Breast epithelium (tissue), 4 donors: ENCODE data around the gene BTBD3. TPM values are rescaled to one million over a fixed set of nuclear protein-coding genes. Genes with fewer than 3 reads are reported as not detected.

Source experiments
- DNase-seq, 2 donors: peaks; one replicate each; pipeline ENCODE4 v3.0.0-alpha.2; 2019; ENCODE audit warnings: low spot score in 2 of 2
- H3K27ac ChIP-seq, 2 donors: fragments of 200-600 bp; sonication (generic) in 1 of 2; one replicate each; pipeline ENCODE4 v1.5.1; 2016 to 2019; ENCODE audit warnings: mild to moderate bottlenecking in 1 of 2
- H3K27me3 ChIP-seq, 2 donors: fragments of 200-600 bp; sonication (generic) in 1 of 2; one replicate each; pipeline versions ENCODE4 v1.5.1 to v1.6.0; 2017 to 2019; ENCODE audit warnings: control low read depth in 1 of 2, mild to moderate bottlenecking in 1 of 2
- H3K36me3 ChIP-seq: fragments of 200-600 bp; one replicate; pipeline ENCODE4 v1.5.1; 2019
- H3K4me1 ChIP-seq, 2 donors: fragments of 200-600 bp; sonication (generic); one replicate each; pipeline ENCODE4 v1.5.1; 2016 to 2019; ENCODE audit warnings: control low read depth in 1 of 2
- H3K4me3 ChIP-seq, 3 donors: fragments of 200-600 bp; sonication (generic); 1 replicate in 2 of 3; 2 replicates in 1 of 3; pipeline ENCODE4 v1.5.1; 2016 to 2019; ENCODE audit warnings: mild to moderate bottlenecking in 3 of 3, moderate library complexity in 2 of 3
- H3K9me3 ChIP-seq, 2 donors: fragments of 200-600 bp; sonication (generic) in 1 of 2; one replicate each; pipeline ENCODE4 v1.5.1; 2016 to 2019; ENCODE audit warnings: control low read depth in 1 of 2
- POLR2A ChIP-seq: fragments of 450-650 bp; IDR thresholded peaks from one replicate; pipeline ENCODE4 v1.6.1; 2016; ENCODE audit warnings: antibody characterized with exemption, mild to moderate bottlenecking, moderate library complexity
- POLR2AphosphoS5 ChIP-seq, 3 donors: sonication (generic); formaldehyde crosslinking; IDR thresholded peaks; one replicate each; pipeline ENCODE4 v1.6.1; 2017; ENCODE audit warnings: antibody characterized with exemption in 3 of 3
- intact Hi-C: fragments of 100-400 bp; cut with DNase I; formaldehyde crosslinking; loops from one replicate; pipeline ENCODE4 v1.15.1; 2023; ENCODE audit warnings: low total_unique reads
- total RNA-seq, 3 donors: library from RNA; depleted of rRNA; stranded (reverse); fragments of >200 nt; gene quantifications; one replicate each; pipeline ENCODE4 v1.1.0, GENCODE V29; 2016
- TF ChIP-seq, protein P1 (sequence below), 3 donors: fragments of 450-650 bp; IDR thresholded peaks; one replicate each; pipeline ENCODE4 v1.5.1; 2016 to 2017; ENCODE audit warnings: antibody characterized with exemption in 3 of 3, mild to moderate bottlenecking in 3 of 3, moderate library complexity in 3 of 3

BTBD3 gene
- total RNA-seq, 3 donors from 2014 or later = 15.4 to 50.3 (median 33.1) TPM

GRCh38 chr20:11921321-11921720 lies 3.6 kb downstream of the BTBD3 start:
- Histone ChIP-seq H3K4me1 (no peaks in the 10 kb centered on the region), H3K27me3 (no peaks in the 10 kb centered on the region), H3K27ac (no peak overlapping the region), H3K9me3 (no peaks in the 10 kb centered on the region), H3K4me3 (no peak overlapping the region), H3K36me3 (no peaks in the 10 kb centered on the region)
- no peak for DNase-seq
- intact Hi-C loops = no loop called here
- TF ChIP-seq POLR2A = no peak

GRCh38 chr20:11922561-11922960 lies 4.9 kb downstream of the BTBD3 start:
- intact Hi-C loops = no loop called here
- Histone ChIP-seq H3K27ac (no peak overlapping the region), H3K27me3 (no peaks in the 10 kb centered on the region), H3K4me3 (no peak overlapping the region), H3K4me1 (no peaks in the 10 kb centered on the region), H3K36me3 (no peaks in the 10 kb centered on the region), H3K9me3 (no peaks in the 10 kb centered on the region)
- DNase-seq = peak in 1 of 2 donors; percentile 51
- TF ChIP-seq, protein P1, sequence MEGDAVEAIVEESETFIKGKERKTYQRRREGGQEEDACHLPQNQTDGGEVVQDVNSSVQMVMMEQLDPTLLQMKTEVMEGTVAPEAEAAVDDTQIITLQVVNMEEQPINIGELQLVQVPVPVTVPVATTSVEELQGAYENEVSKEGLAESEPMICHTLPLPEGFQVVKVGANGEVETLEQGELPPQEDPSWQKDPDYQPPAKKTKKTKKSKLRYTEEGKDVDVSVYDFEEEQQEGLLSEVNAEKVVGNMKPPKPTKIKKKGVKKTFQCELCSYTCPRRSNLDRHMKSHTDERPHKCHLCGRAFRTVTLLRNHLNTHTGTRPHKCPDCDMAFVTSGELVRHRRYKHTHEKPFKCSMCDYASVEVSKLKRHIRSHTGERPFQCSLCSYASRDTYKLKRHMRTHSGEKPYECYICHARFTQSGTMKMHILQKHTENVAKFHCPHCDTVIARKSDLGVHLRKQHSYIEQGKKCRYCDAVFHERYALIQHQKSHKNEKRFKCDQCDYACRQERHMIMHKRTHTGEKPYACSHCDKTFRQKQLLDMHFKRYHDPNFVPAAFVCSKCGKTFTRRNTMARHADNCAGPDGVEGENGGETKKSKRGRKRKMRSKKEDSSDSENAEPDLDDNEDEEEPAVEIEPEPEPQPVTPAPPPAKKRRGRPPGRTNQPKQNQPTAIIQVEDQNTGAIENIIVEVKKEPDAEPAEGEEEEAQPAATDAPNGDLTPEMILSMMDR (IDR thresholded peaks at IDR 0.05) = no peak
- no peak for TF ChIP-seq POLR2A
- no peak for TF ChIP-seq POLR2AphosphoS5 (IDR thresholded peaks at IDR 0.05)

DNA sequence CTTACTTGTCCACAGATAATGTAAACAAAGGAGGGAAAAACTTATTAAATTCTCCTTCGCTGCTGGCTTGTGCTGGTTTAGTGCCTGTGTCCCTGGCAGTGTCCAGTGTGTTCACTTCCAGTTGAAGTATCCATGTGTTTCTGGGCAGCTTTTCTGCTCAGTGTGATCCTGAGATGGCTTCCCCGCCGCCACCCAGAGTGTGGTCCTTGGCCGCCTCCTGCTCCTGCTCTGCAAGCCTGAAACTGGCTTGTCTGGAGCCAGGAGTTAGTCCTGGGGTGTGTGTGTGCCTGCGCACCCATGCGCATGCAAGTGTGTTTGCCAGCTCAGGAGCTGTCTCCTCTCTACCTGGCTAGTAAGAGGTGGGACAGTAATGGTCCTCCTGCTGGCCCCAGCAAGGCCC lies 7.2 kb downstream of the BTBD3 start:
- H3K4me3 ChIP-seq = no peak overlapping the region

GRCh38 chr20:11926292-11926998 lies 8.8 kb downstream of the BTBD3 start:
- no peaks in the 10 kb centered on the region for H3K9me3 ChIP-seq
- TF ChIP-seq, protein P1 (IDR thresholded peaks at IDR 0.05) = no peak
- TF ChIP-seq POLR2AphosphoS5 (IDR thresholded peaks at IDR 0.05) (no peak), POLR2A (no peak)
- H3K27ac ChIP-seq = no peak overlapping the region
- no peak for DNase-seq
- H3K36me3 ChIP-seq = no peaks in the 10 kb centered on the region
- H3K4me3 ChIP-seq = no peak overlapping the region
- intact Hi-C loops = no loop called here
- no peaks in the 10 kb centered on the region for H3K4me1 ChIP-seq
- no peaks in the 10 kb centered on the region for H3K27me3 ChIP-seq

More for the DNA sequence above, 7.2 kb downstream of the BTBD3 start:
- H3K9me3 ChIP-seq = no peaks in the 10 kb centered on the region
- no peaks in the 10 kb centered on the region for H3K4me1 ChIP-seq
- intact Hi-C loops = no loop called here
- no peak overlapping the region for H3K27ac ChIP-seq
- no peaks in the 10 kb centered on the region for H3K27me3 ChIP-seq
- H3K36me3 ChIP-seq = no peaks in the 10 kb centered on the region
- no peak for DNase-seq
- no peak for TF ChIP-seq POLR2AphosphoS5 (IDR thresholded peaks at IDR 0.05)
- TF ChIP-seq, protein P1 (IDR thresholded peaks at IDR 0.05) = no peak
- TF ChIP-seq POLR2A = no peak

GRCh38 chr20:11929947-11930346 lies 12.3 kb downstream of the BTBD3 start:
- Histone ChIP-seq H3K4me3 (no peak overlapping the region), H3K4me1 (no peaks in the 10 kb centered on the region), H3K27me3 (no peaks in the 10 kb centered on the region), H3K9me3 (no peaks in the 10 kb centered on the region), H3K36me3 (no peaks in the 10 kb centered on the region), H3K27ac (no peak overlapping the region)
- TF ChIP-seq POLR2A (no peak), POLR2AphosphoS5 (IDR thresholded peaks at IDR 0.05) (no peak)
- TF ChIP-seq, protein P1 (IDR thresholded peaks at IDR 0.05) = no peak
- intact Hi-C loops = no loop called here
- no peak for DNase-seq
